K562 (cell line): ENCODE measurements around the gene SLC4A2. TPM values are rescaled to one million over a fixed set of nuclear protein-coding genes. Genes with fewer than 3 reads are reported as not detected.

Experiments
- E2F3 ChIP-seq: fragments of 250-450 bp; sonication (Bioruptor Pico); IDR thresholded peaks from 2 replicates; pipeline ENCODE4 v1.4.0; 2020; ENCODE audit warnings: mild to moderate bottlenecking
- ELF4 ChIP-seq: fragments of 450-650 bp; formaldehyde crosslinking; IDR thresholded peaks from 2 replicates; pipeline ENCODE4 v1.4.0; 2022; ENCODE audit warnings: missing genetic modification characterization
- FOXO4 ChIP-seq: fragments of 450-650 bp; formaldehyde crosslinking; IDR thresholded peaks from 2 replicates; pipeline ENCODE4 v1.4.0; 2020; ENCODE audit warnings: mild to moderate bottlenecking, moderate library complexity
- GATA2 ChIP-seq: sonication (generic); formaldehyde crosslinking; IDR thresholded peaks from 2 replicates; pipeline ENCODE4 v1.4.0; 2020; ENCODE audit warnings: mild to moderate bottlenecking, missing genetic modification reagents
- HDAC1 ChIP-seq, 2 experiments: fragments of 450-650 bp; IDR thresholded peaks; 2 replicates each; pipeline ENCODE4 v1.6.1; 2016 to 2017; ENCODE audit warnings: inconsistent platforms in 1 of 2, mild to moderate bottlenecking in 1 of 2, moderate library complexity in 1 of 2
- HINFP ChIP-seq: fragments of 450-650 bp; conservative IDR thresholded peaks from 2 replicates; pipeline ENCODE4 v1.6.1; 2016; ENCODE audit warnings: missing genetic modification characterization, low read depth, mild to moderate bottlenecking, control low read depth, missing compliant biosample characterization
- HSF4 ChIP-seq: fragments of 250-450 bp; sonication (Bioruptor Pico); IDR thresholded peaks from 2 replicates; pipeline ENCODE4 v2.1.2; 2022; ENCODE audit warnings: mild to moderate bottlenecking, moderate library complexity, borderline replicate concordance
- JUNB ChIP-seq: fragments of 450-650 bp; formaldehyde crosslinking; conservative IDR thresholded peaks from 2 replicates; pipeline ENCODE4 v1.4.0; 2020; ENCODE audit warnings: mild to moderate bottlenecking
- KDM4B ChIP-seq, 2 experiments: fragments of 450-650 bp in 1 of 2; sonication (generic) in 1 of 2; IDR thresholded peaks; 2 replicates each; pipeline ENCODE4 v1.6.1; 2016 to 2017; ENCODE audit warnings: borderline replicate concordance in 2 of 2, antibody characterized with exemption in 1 of 2, low read depth in 1 of 2, mild to moderate bottlenecking in 1 of 2
- MEF2D ChIP-seq: conservative IDR thresholded peaks from 2 replicates; pipeline ENCODE4 v1.6.1; 2016; ENCODE audit warnings: low read depth, missing genetic modification characterization, missing compliant biosample characterization
- NR4A1 ChIP-seq, 2 experiments: fragments of 250-450 bp in 1 of 2; fragments of 450-650 bp in 1 of 2; sonication (Bioruptor Pico) in 1 of 2; IDR thresholded peaks; 2 replicates each; pipeline versions ENCODE4 v1.4.0 to v1.6.1; 2016 to 2020; ENCODE audit warnings: mild to moderate bottlenecking in 2 of 2, missing compliant biosample characterization in 1 of 2, missing genetic modification characterization in 1 of 2, moderate library complexity in 1 of 2
- PTTG1 ChIP-seq: fragments of 450-650 bp; IDR thresholded peaks from 2 replicates; pipeline ENCODE4 v1.6.1; 2016; ENCODE audit warnings: low read depth, mild to moderate bottlenecking, missing genetic modification characterization, missing compliant biosample characterization
- RAD21 ChIP-seq, 2 experiments: fragments of 250-450 bp in 1 of 2; fragments of 450-650 bp in 1 of 2; sonication (Bioruptor Pico) in 1 of 2; formaldehyde crosslinking in 1 of 2; IDR thresholded peaks in 1 of 2; conservative IDR thresholded peaks in 1 of 2; 2 replicates each; pipeline versions ENCODE4 v1.4.0 to v1.8.0; 2020 to 2022; ENCODE audit warnings: mild to moderate bottlenecking in 2 of 2, moderate library complexity in 1 of 2
- RFX1 ChIP-seq: fragments of 450-650 bp; IDR thresholded peaks from 2 replicates; pipeline ENCODE4 v1.6.1; 2016; ENCODE audit warnings: mild to moderate bottlenecking, moderate library complexity
- XRCC4 ChIP-seq: IDR thresholded peaks from one replicate; pipeline ENCODE4 v1.6.1; 2011; ENCODE audit not compliant: insufficient read depth, insufficient read length; ENCODE audit errors: extremely low read depth
- ZNF282 ChIP-seq: sonication (generic); formaldehyde crosslinking; IDR thresholded peaks from 2 replicates; pipeline ENCODE4 v1.8.1; 2023; ENCODE audit warnings: missing genetic modification reagents
- ZNF384 ChIP-seq: IDR thresholded peaks from 2 replicates; pipeline ENCODE4 v1.6.1; 2012; ENCODE audit warnings: low read depth, low read length, improper control_type of control experiment
- polyA plus RNA-seq, 8 experiments: library from polyadenylated mRNA; depleted of rRNA in 4 of 8; stranded (reverse) in 5 of 8; unstranded in 3 of 8; fragments of >200 nt; fragmentation: Nextera tagmentation in 2 of 8; fragmentation: Illumina TruSeq in 1 of 8; extraction: Ambion mirVana in 2 of 8; extraction: Trizol in 1 of 8; gene quantifications; 2 replicates each; pipeline versions ENCODE4 v1.2.1 to v1.2.3, GENCODE V29; 2011 to 2014; ENCODE audit warnings: inconsistent platforms in 1 of 8, missing spikeins in 1 of 8
- total RNA-seq, 7 experiments: library from RNA; depleted of rRNA in 6 of 7; stranded (reverse); fragments of >200 nt in 6 of 7; fragmentation: Illumina TruSeq in 2 of 7; extraction: Trizol in 2 of 7; gene quantifications; 2 replicates each; pipeline versions ENCODE4 v1.2.1 to v1.2.3, GENCODE V29; 2011 to 2021; ENCODE audit warnings: low replicate concordance in 1 of 7
- TF ChIP-seq, protein P1 (sequence below): fragments of 450-650 bp; IDR thresholded peaks from 2 replicates; pipeline ENCODE4 v1.6.1; 2016
- TF ChIP-seq, protein P2 (sequence below), 2 experiments: fragments of 150-350 bp in 1 of 2; IDR thresholded peaks; 2 replicates each; pipeline ENCODE4 v1.6.1; 2012 to 2016; ENCODE audit warnings: low read depth in 2 of 2, low read length in 2 of 2, mild to moderate bottlenecking in 1 of 2, moderate library complexity in 1 of 2

Gene SLC4A2
- total and polyA plus RNA-seq, 9 of the 15 experiments (the other 6 are each of a cell fraction or from before 2014, with no cell fraction given), result 11.4 to 375 (median 130) TPM

GRCh38 chr7:151059367-151060112, at the start of gene SLC4A2 (continued):
- no peak for TF ChIP-seq HINFP (tag)
- TF ChIP-seq GATA2, result no peak
- no peak for TF ChIP-seq PTTG1 (tag)
- no peak for TF ChIP-seq JUNB (CRISPR knock-in tag)
- no peak for TF ChIP-seq NR4A1 (CRISPR knock-in tag; IDR thresholded peaks at IDR 0.05)
- peak; percentile 47; the same call in 1 of the 2 replicates for TF ChIP-seq NR4A1 (tag; IDR thresholded peaks at IDR 0.05)
- TF ChIP-seq, protein P1, sequence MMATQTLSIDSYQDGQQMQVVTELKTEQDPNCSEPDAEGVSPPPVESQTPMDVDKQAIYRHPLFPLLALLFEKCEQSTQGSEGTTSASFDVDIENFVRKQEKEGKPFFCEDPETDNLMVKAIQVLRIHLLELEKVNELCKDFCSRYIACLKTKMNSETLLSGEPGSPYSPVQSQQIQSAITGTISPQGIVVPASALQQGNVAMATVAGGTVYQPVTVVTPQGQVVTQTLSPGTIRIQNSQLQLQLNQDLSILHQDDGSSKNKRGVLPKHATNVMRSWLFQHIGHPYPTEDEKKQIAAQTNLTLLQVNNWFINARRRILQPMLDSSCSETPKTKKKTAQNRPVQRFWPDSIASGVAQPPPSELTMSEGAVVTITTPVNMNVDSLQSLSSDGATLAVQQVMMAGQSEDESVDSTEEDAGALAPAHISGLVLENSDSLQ, result no peak
- TF ChIP-seq ZNF282 (CRISPR knock-in tag), result no peak
- peak in 1 of 2 experiments; percentile 81; a peak in 2 of 4 replicates for TF ChIP-seq HDAC1 (IDR thresholded peaks at IDR 0.05)
- no peak for TF ChIP-seq E2F3 (CRISPR knock-in tag)
- TF ChIP-seq XRCC4, result no peak
- no peak for TF ChIP-seq FOXO4 (CRISPR knock-in tag)
- peak in 1 of 2 experiments; percentile 70; a peak in 1 of 4 replicates for TF ChIP-seq KDM4B (IDR thresholded peaks at IDR 0.05; ENCODE audit: borderline replicate concordance in 2 of 2, low read depth in 1 of 2)
- TF ChIP-seq RFX1, result no peak
- peak; percentile 26 to 35; a peak in 3 of 4 replicates for TF ChIP-seq RAD21 (CRISPR knock-in tag; conservative IDR thresholded peaks at IDR 0.05 in 1 of 2, IDR thresholded peaks at IDR 0.05 in 1 of 2)
- TF ChIP-seq ELF4 (CRISPR knock-in tag), result 0 out of 2 replicates have a peak, but pooled peaks have one; percentile 4
- no peak; the same call in 1 of the 2 replicates for TF ChIP-seq HSF4 (CRISPR knock-in tag)
- no peak for TF ChIP-seq ZNF384
- TF ChIP-seq MEF2D (tag), result no peak
- TF ChIP-seq, protein P2, sequence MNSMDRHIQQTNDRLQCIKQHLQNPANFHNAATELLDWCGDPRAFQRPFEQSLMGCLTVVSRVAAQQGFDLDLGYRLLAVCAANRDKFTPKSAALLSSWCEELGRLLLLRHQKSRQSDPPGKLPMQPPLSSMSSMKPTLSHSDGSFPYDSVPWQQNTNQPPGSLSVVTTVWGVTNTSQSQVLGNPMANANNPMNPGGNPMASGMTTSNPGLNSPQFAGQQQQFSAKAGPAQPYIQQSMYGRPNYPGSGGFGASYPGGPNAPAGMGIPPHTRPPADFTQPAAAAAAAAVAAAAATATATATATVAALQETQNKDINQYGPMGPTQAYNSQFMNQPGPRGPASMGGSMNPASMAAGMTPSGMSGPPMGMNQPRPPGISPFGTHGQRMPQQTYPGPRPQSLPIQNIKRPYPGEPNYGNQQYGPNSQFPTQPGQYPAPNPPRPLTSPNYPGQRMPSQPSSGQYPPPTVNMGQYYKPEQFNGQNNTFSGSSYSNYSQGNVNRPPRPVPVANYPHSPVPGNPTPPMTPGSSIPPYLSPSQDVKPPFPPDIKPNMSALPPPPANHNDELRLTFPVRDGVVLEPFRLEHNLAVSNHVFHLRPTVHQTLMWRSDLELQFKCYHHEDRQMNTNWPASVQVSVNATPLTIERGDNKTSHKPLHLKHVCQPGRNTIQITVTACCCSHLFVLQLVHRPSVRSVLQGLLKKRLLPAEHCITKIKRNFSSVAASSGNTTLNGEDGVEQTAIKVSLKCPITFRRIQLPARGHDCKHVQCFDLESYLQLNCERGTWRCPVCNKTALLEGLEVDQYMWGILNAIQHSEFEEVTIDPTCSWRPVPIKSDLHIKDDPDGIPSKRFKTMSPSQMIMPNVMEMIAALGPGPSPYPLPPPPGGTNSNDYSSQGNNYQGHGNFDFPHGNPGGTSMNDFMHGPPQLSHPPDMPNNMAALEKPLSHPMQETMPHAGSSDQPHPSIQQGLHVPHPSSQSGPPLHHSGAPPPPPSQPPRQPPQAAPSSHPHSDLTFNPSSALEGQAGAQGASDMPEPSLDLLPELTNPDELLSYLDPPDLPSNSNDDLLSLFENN (IDR thresholded peaks at IDR 0.05; ENCODE audit: low read depth in 2 of 2, low read length in 2 of 2), result 0 out of 4 replicates have a peak, but pooled peaks of 1 of the 2 experiments have one; percentile 45
